NK-92 treated with Interleukin-12 subunit alpha and Interleukin-12 subunit beta, amount 100 ng/mL, for 24 hours (cell line): ENCODE data around the gene TICAM2.

Experiments
- DNase-seq: peaks from one replicate; lab custom pipeline; 2025; lab: John Stamatoyannopoulos, UW

Gene TICAM2

GRCh38 chr5:115605436-115605835 lies 3.2 kb upstream of the TICAM2 start:
- no peak for DNase-seq

GRCh38 chr5:115602591-115603125 lies 379 bp upstream of the TICAM2 start:
- DNase-seq = no peak

GRCh38 chr5:115600766-115601165 lies 1.5 kb downstream of the TICAM2 start:
- no peak for DNase-seq

- DNase-seq = no peak
Observed at GRCh38 chr5:115599924-115600323, 2.4 kb downstream of the TICAM2 start.

GRCh38 chr5:115599502-115599901 lies 2.8 kb downstream of the TICAM2 start:
- DNase-seq = no peak

- no peak for DNase-seq
Observed at GRCh38 chr5:115594128-115595047, 7.9 kb downstream of the TICAM2 start.

- no peak for DNase-seq
Observed at GRCh38 chr5:115589043-115589442, 13.2 kb downstream of the TICAM2 start.

- no peak for DNase-seq
Observed at GRCh38 chr5:115588640-115589039, 13.6 kb downstream of the TICAM2 start.

GRCh38 chr5:115586525-115587146 lies 15.6 kb downstream of the TICAM2 start:
- no peak for DNase-seq

- DNase-seq = no peak
Observed at GRCh38 chr5:115585265-115585664, 17.0 kb downstream of the TICAM2 start.

GRCh38 chr5:115584501-115584900 lies 17.8 kb downstream of the TICAM2 start:
- no peak for DNase-seq

- no peak for DNase-seq
Observed at GRCh38 chr5:115583474-115583873, 18.8 kb downstream of the TICAM2 start.

- DNase-seq = no peak
Observed at GRCh38 chr5:115580941-115581340, 21.3 kb downstream of the TICAM2 start.

- no peak for DNase-seq
Observed at GRCh38 chr5:115579747-115580173, 22.5 kb downstream of the TICAM2 start.

- DNase-seq = no peak
Observed at GRCh38 chr5:115579216-115579615, 23.1 kb downstream of the TICAM2 start.

GRCh38 chr5:115578657-115579056 lies 23.6 kb downstream of the TICAM2 start:
- no peak for DNase-seq

GRCh38 chr5:115577741-115578140 lies 24.5 kb downstream of the TICAM2 start:
- DNase-seq = no peak

GRCh38 chr5:115577329-115577728 lies 24.9 kb downstream of the TICAM2 start:
- DNase-seq = no peak

GRCh38 chr5:115575167-115576070 lies 26.9 kb downstream of the TICAM2 start:
- DNase-seq = no peak

GRCh38 chr5:115573133-115573532 lies 29.1 kb downstream of the TICAM2 start:
- DNase-seq = no peak

GRCh38 chr5:115571441-115571878 lies 30.8 kb downstream of the TICAM2 start:
- no peak for DNase-seq

- no peak for DNase-seq
Observed at GRCh38 chr5:115568668-115569067, 33.6 kb downstream of the TICAM2 start.
